GM12878 (cell line): ENCODE results near the gene RASSF8. TPM values are rescaled to one million over a fixed set of nuclear protein-coding genes. Genes with fewer than 3 reads are reported as not detected.

Experiments
- ATAC-seq: fragments of 200-7000 bp; cut with Tn5 transposase; 3 replicates; pipeline ENCODE4 v1.9.1; 2020; ENCODE audit warnings: mild to moderate bottlenecking, moderate library complexity
- BruUV-seq: library from RNA; stranded (reverse); fragments of 400-500 nt; replicated peaks from 2 replicates; lab custom pipeline; 2021; lab: Mats Ljungman, UMichigan
- CTCF ChIA-PET: fragments of 300-600 bp; sonication (Branson Sonifier 250); formaldehyde crosslinking; extraction: SDS; loops from one replicate; lab custom pipeline; 2021; ENCODE audit warnings: inconsistent platforms; lab: Yijun Ruan, JAX
- POLR2A ChIA-PET: fragments of 350-600 bp; formaldehyde crosslinking; extraction: SDS; loops from one replicate; lab custom pipeline; 2021; ENCODE audit warnings: inconsistent platforms; lab: Charles Lee
- RAD21 ChIA-PET: fragments of 300-600 bp; sonication (Branson Sonifier 250); formaldehyde crosslinking; loops from one replicate; lab custom pipeline; 2023; ENCODE audit warnings: antibody characterized with exemption; ENCODE audit not compliant: unreplicated experiment; lab: Charles Lee
- SMC1A ChIA-PET: fragments of 300-600 bp; sonication (Branson Sonifier 250); formaldehyde crosslinking; loops from one replicate; lab custom pipeline; 2023; ENCODE audit not compliant: unreplicated experiment, uncharacterized antibody; lab: Charles Lee
- DNase-seq: peaks from one replicate; pipeline ENCODE4 v3.0.0-alpha.2; 2011; ENCODE audit warnings: low read depth, low spot score
- FAIRE-seq: peaks from 3 replicates; lab custom pipeline; 2011; peaks lifted over from hg19 to GRCh38; lab: Jason Lieb, UNC
- H2AFZ ChIP-seq: 2 replicates; pipeline ENCODE4 v1.6.0; 2011; ENCODE audit warnings: low read depth, low read length, control low read depth; ENCODE audit not compliant: control insufficient read depth
- H3K27ac ChIP-seq: 2 replicates; pipeline ENCODE4 v1.5.1; 2011; ENCODE audit warnings: control low read depth; ENCODE audit not compliant: control insufficient read depth, insufficient read depth
- H3K27me3 ChIP-seq, 2 experiments: replicated peaks in 1 of 2; 2 replicates each; pipeline versions ENCODE4 v1.6.0 to v1.6.1; 2011; ENCODE audit warnings: low read length in 1 of 2; ENCODE audit not compliant: control insufficient read depth in 2 of 2, insufficient read depth in 2 of 2
- H3K36me3 ChIP-seq, 2 experiments: 2 replicates each; pipeline ENCODE4 v1.5.1; 2011; ENCODE audit warnings: low read length in 1 of 2; ENCODE audit not compliant: control insufficient read depth in 2 of 2, insufficient read depth in 2 of 2
- H3K4me1 ChIP-seq: 2 replicates; pipeline ENCODE4 v1.6.1; 2011; ENCODE audit warnings: mild to moderate bottlenecking, low read length, moderate library complexity, mixed read lengths; ENCODE audit not compliant: control insufficient read depth, insufficient read depth
- H3K4me2 ChIP-seq: 2 replicates; pipeline ENCODE4 v1.6.0; 2011; ENCODE audit warnings: control low read depth; ENCODE audit not compliant: control insufficient read depth, insufficient read depth
- H3K4me3 ChIP-seq: fragments of 200-600 bp; sonication (generic); 2 replicates; pipeline ENCODE4 v1.5.1; 2016
- H3K79me2 ChIP-seq: 2 replicates; pipeline ENCODE4 v1.6.0; 2011; ENCODE audit warnings: low read length; ENCODE audit not compliant: control insufficient read depth, insufficient read depth
- H3K9ac ChIP-seq: 2 replicates; pipeline ENCODE4 v1.8.0; 2011; ENCODE audit warnings: low read length, control low read depth, mixed read lengths; ENCODE audit not compliant: control insufficient read depth, insufficient read depth
- H3K9me3 ChIP-seq: replicated peaks from 3 replicates; pipeline ENCODE4 v1.5.1; 2011; ENCODE audit warnings: mild to moderate bottlenecking, low read length; ENCODE audit not compliant: control insufficient read depth, insufficient read depth
- H4K20me1 ChIP-seq: 2 replicates; pipeline ENCODE4 v1.6.0; 2011; ENCODE audit not compliant: control insufficient read depth, insufficient read depth
- EGR1 ChIP-seq, 2 experiments: IDR thresholded peaks; 1 replicate in 1 of 2; 2 replicates in 1 of 2; pipeline ENCODE4 v1.6.1; 2011 to 2012; ENCODE audit warnings: low read depth in 2 of 2, low read length in 2 of 2, borderline replicate concordance in 1 of 2, mild to moderate bottlenecking in 1 of 2, moderate library complexity in 1 of 2
- EZH2 ChIP-seq: IDR thresholded peaks from 2 replicates; pipeline ENCODE4 v1.6.1; 2012; ENCODE audit warnings: low read depth, mild to moderate bottlenecking, control low read depth, inconsistent platforms, low read length, borderline replicate concordance; ENCODE audit not compliant: control insufficient read depth
- JUND ChIP-seq: IDR thresholded peaks from 2 replicates; pipeline ENCODE4 v1.6.1; 2012; ENCODE audit warnings: low read depth, mild to moderate bottlenecking, low read length, improper control_type of control experiment, moderate library complexity
- KLF5 ChIP-seq: fragments of 450-650 bp; IDR thresholded peaks from 2 replicates; pipeline ENCODE4 v1.6.1; 2014; ENCODE audit warnings: mild to moderate bottlenecking; ENCODE audit not compliant: partially characterized antibody
- SUZ12 ChIP-seq: fragments of 200-600 bp; sonication (generic); IDR thresholded peaks from one replicate; pipeline ENCODE4 v1.6.1; 2018; ENCODE audit warnings: antibody characterized with exemption, mild to moderate bottlenecking; ENCODE audit not compliant: unreplicated experiment
- ZNF622 ChIP-seq: fragments of 450-650 bp; IDR thresholded peaks from 2 replicates; pipeline ENCODE4 v1.6.1; 2017; ENCODE audit warnings: mild to moderate bottlenecking, inconsistent platforms
- WGBS: methylation state at CpG from one replicate; pipeline ENCODE4 v1.1.6; 2016; ENCODE audit warnings: low lambda C conversion rate; ENCODE audit not compliant: insufficient replicate concordance, insufficient coverage; ENCODE audit errors: missing lambda C conversion rate; 5-methylcytosine and 5-hydroxymethylcytosine counted together
- in situ Hi-C: fragments of 300-500 bp; cut with MboI; formaldehyde crosslinking; loops from 9 replicates; pipeline ENCODE4 v1.14.3; 2018; ENCODE audit warnings: mixed read lengths
- intact Hi-C: fragments of 100-400 bp; cut with micrococcal nuclease; formaldehyde crosslinking; loops from one replicate; pipeline ENCODE4 v1.14.2; 2022; ENCODE audit not compliant: unreplicated experiment
- polyA plus RNA-seq, 11 experiments: library from polyadenylated mRNA; depleted of rRNA in 4 of 11; unstranded in 6 of 11; stranded (reverse) in 5 of 11; fragments of >200 nt; fragmentation: Nextera tagmentation in 4 of 11; fragmentation: Illumina TruSeq in 1 of 11; extraction: Ambion mirVana in 4 of 11; extraction: Trizol in 1 of 11; gene quantifications; 1 replicate in 1 of 11; 2 replicates in 10 of 11; pipeline versions ENCODE4 v1.2.1 to v1.2.3, GENCODE V29; 2011 to 2016; ENCODE audit warnings: inconsistent platforms in 2 of 11, missing spikeins in 2 of 11, low read depth in 1 of 11
- total RNA-seq, 4 experiments: library from RNA; depleted of rRNA in 3 of 4; stranded (reverse); fragments of >200 nt in 3 of 4; fragmentation: Illumina TruSeq in 1 of 4; extraction: Trizol in 1 of 4; gene quantifications; 2 replicates each; pipeline versions ENCODE4 v1.2.1 to v1.2.3, GENCODE V29; 2013 to 2021
- TF ChIP-seq, protein P1 (sequence below): fragments of 450-650 bp; IDR thresholded peaks from 2 replicates; pipeline ENCODE4 v1.6.1; 2016; ENCODE audit warnings: mild to moderate bottlenecking, moderate library complexity, borderline replicate concordance

The RASSF8 gene
- total and polyA plus RNA-seq, 10 of the 15 experiments (the other 5 are each of a cell fraction or from before 2014, with no cell fraction given) = 0.06 to 0.18 (median 0.08) TPM; not detected in 6

DNA sequence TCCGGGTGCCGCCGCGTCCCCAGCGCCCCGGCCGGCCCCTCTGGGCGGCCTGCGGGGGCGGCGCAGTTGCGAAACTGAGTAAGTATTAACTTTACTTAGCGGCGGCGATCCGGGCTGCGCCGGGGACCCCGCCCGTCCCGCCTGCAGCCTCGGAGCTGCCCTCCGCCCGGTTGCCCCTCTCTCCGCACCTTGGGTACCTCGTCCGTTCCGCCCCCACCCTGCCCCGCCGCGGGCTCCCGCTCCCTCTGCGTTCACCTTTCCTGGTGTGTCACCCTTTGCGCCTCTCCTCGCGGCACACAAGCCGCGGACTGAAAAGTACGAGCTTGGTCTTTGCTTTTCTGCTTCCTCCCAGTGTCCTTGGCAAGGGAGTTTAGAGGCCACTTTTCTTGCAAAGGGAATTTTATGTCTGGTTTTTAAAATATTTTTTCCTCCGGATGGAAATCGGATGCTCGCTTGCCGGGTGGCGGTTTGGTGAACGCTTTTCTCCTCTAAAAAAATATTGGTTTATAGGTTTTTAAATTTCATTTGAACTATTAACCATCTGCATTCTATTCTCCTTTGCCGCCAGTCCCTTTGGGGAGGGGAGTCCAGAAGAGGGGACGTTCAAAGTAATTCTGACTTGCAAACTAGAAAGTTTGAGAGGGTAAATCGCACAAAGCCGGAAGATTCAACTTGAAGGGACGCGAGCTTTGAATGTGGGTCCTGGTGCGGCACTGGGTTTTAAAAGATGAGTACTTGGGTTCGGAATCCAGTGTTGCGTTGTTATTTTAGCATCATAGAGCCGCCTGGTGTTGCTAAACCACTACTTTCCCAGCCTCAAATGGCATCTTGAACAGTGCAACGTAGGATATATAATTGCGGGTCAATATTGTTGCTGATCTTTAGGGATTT, 834 bp downstream of the RASSF8 start:
- intact Hi-C loops = no loop called here
- ChIA-PET POLR2A (no interaction called here), SMC1A (no interaction called here), CTCF (no interaction called here), RAD21 (interaction anchor here (0.6 kb wide), 1 partner anchor 182 kb away, joined by 3 read pairs; no protein-coding TSS in a partner anchor)
- DNase-seq (no peak), FAIRE-seq (peak; percentile 23), ATAC-seq (peak; percentile 15; the same call in 1 of the 3 replicates)
- Histone ChIP-seq H3K36me3 (no peaks in the 10 kb centered on the region), H3K4me1 (no peaks in the 10 kb centered on the region), H2AFZ (peak overlapping the region; percentile 34), H3K27ac (no peak overlapping the region), H3K79me2 (no peaks in the 10 kb centered on the region), H3K4me2 (peak overlapping the region; percentile 79), H3K9me3 (no peaks in the 10 kb centered on the region), H3K9ac (no peak overlapping the region), H3K4me3 (peak overlapping the region; percentile 38; the same call in 1 of the 2 replicates), H3K27me3 (peaks cover 2 to 16% of the 10 kb centered on the region in 2 experiments), H4K20me1 (no peaks in the 10 kb centered on the region)
- in situ Hi-C loops = no loop called here
- no TSS peak for BruUV-seq
- WGBS = 1% methylated on average over 45 of the region's 57 CpGs
- TF ChIP-seq EGR1 (IDR thresholded peaks at IDR 0.05; ENCODE audit: borderline replicate concordance in 1 of 2, low read depth in 2 of 2, low read length in 2 of 2) = peak in 1 of 2 experiments; percentile 79; a peak in 1 of 3 replicates
- no peak for TF ChIP-seq JUND
- TF ChIP-seq, protein P1, sequence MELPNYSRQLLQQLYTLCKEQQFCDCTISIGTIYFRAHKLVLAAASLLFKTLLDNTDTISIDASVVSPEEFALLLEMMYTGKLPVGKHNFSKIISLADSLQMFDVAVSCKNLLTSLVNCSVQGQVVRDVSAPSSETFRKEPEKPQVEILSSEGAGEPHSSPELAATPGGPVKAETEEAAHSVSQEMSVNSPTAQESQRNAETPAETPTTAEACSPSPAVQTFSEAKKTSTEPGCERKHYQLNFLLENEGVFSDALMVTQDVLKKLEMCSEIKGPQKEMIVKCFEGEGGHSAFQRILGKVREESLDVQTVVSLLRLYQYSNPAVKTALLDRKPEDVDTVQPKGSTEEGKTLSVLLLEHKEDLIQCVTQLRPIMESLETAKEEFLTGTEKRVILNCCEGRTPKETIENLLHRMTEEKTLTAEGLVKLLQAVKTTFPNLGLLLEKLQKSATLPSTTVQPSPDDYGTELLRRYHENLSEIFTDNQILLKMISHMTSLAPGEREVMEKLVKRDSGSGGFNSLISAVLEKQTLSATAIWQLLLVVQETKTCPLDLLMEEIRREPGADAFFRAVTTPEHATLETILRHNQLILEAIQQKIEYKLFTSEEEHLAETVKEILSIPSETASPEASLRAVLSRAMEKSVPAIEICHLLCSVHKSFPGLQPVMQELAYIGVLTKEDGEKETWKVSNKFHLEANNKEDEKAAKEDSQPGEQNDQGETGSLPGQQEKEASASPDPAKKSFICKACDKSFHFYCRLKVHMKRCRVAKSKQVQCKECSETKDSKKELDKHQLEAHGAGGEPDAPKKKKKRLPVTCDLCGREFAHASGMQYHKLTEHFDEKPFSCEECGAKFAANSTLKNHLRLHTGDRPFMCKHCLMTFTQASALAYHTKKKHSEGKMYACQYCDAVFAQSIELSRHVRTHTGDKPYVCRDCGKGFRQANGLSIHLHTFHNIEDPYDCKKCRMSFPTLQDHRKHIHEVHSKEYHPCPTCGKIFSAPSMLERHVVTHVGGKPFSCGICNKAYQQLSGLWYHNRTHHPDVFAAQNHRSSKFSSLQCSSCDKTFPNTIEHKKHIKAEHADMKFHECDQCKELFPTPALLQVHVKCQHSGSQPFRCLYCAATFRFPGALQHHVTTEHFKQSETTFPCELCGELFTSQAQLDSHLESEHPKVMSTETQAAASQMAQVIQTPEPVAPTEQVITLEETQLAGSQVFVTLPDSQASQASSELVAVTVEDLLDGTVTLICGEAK = no peak
- 0 out of 2 replicates have a peak, but pooled peaks have one; percentile 79 for TF ChIP-seq EZH2
- TF ChIP-seq ZNF622 = no peak
- TF ChIP-seq SUZ12 = peak; percentile 33
- TF ChIP-seq KLF5 = no peak
